T follicular helper cell (primary cell): ENCODE results near the gene LYRM1.
"Not testable (repeated sequence)": the region's sequence is repeated elsewhere in the genome, so short reads cannot be mapped to it uniquely, and the experiment has no call there.

Experiments
- DNase-seq: peaks from one replicate; pipeline ENCODE4 v3.0.0-alpha.2; 2020; ENCODE audit warnings: low read depth

LYRM1 gene

DNA sequence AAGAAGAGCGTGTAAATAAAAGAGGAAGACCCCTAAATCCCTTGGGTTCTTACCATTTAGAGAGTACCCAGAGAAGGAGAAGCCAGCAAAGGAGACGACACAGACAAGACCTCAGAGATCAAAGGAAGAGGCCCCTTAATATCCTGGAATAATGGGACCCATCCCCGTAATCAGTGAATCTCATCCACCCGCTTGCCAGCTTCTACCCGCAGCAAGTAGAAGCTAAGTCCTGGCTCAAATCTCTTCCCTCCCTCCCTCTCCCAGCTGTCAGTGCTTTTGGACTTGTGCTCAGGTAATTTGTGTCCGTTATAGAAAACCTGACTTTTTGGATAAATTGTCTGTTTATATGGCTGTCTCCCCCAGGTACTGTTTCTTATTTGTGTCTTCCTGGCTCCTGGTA lies 1.9 kb downstream of the LYRM1 start:
- no peak for DNase-seq

DNA sequence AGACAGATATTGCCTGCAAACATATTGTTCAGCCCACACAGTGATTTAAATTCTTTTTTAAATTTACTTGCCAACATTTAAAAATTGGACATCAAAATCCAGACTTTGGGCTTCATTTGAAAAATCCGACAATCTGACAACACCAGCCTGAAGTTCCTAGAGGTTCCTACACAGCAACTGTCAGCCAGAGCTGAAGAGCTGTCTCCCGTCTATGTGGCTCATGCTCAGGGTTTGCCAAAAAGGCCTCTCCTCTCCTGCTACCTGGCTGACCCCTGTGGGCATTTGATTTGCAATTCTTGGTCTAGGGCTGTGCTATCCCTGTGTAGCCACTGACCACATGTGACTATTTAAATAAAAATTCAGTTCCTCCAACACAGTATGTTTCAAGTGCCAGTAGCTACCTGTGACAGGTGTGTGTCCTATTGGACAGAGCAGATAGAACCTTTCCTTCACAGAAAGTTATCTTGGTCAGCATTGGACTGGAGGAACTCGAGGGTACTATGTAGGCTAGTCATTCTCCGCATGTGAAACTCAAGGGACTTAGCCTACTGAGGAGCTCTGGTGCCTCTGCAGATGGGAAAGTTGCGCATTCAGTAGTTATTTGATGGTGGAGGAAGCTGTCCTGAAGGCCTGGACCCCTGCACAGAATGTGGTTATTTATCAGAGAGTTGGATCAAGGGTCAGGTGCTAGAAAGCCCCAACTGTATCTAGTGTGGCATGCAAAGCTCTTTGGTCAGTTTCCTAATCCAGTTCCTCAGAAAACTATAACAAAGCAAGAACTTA lies 2.7 kb downstream of the LYRM1 start:
- DNase-seq, result no peak

DNA sequence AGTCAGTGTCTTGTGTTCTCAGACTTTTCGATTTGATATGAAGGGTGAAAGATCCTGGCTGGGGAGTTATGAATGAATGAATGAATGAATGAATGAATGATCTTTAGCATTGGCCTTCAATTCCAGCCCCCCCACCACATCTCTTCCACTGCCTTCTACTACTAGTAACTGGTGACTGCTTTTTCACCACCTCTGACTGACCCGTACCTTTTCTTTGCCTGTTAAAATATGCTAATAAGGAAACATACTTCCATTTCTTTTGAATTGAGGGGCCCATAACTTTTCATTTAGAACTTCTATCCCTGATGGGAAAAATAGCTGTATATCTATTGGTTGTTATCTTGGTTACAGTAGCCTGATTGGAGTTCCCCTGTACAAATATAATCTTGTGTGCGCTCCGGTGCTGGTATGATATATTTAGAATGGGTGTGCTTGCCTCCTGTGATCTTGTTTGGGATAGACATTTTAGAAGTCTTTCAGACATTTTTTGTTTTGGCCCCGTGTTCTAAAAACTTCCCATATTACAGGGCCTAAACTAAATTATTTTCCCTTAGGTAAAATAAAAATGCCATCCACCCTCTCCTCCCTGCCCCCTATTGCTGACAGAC lies 3.4 kb downstream of the LYRM1 start:
- DNase-seq, result no peak

DNA sequence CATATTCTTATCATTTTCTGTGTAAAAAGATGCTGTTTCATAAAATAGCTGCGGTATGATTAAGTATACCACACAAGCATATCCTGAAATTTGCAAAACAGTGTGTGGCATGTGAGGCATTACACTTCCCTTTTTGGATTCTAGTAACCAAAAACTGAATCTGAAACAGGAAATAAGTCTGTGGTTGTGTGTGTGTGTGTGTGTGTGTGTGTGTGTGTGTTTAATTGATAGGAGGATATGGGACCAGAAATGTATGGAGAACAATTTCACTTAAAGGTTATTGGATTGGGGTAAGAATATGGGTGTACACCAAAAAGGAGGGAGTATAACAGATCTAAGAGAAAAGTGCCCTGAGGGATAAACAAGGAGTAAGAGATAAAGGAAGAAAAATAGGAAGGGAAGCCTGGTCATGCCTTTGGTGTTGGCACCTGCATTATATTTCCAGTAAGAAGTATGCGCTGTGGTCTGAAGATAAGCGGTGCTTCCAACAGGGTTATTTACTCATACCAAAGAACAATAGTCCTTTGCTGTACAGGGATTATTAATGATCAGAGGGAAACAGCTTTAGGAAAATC lies 4.0 kb downstream of the LYRM1 start:
- no peak for DNase-seq

DNA sequence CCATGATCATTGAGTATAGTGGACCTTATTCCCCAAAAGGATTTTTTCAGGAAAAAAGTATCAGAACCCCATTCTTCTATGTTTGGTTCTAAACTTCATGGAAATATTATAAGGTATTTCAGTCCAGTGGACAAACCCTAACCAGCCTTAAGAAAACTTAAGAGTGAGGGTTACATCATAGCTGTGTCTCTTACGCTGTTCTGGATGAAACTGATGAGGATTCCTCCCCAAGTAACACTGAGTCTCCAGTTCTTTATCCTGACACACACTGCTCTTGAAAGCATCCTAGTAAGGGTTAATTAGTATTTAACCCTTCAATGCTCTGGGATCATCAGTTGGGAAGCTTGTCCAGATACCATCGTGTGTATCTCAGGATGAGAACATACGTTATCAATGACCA lies 5.0 kb downstream of the LYRM1 start:
- DNase-seq, result no peak

DNA sequence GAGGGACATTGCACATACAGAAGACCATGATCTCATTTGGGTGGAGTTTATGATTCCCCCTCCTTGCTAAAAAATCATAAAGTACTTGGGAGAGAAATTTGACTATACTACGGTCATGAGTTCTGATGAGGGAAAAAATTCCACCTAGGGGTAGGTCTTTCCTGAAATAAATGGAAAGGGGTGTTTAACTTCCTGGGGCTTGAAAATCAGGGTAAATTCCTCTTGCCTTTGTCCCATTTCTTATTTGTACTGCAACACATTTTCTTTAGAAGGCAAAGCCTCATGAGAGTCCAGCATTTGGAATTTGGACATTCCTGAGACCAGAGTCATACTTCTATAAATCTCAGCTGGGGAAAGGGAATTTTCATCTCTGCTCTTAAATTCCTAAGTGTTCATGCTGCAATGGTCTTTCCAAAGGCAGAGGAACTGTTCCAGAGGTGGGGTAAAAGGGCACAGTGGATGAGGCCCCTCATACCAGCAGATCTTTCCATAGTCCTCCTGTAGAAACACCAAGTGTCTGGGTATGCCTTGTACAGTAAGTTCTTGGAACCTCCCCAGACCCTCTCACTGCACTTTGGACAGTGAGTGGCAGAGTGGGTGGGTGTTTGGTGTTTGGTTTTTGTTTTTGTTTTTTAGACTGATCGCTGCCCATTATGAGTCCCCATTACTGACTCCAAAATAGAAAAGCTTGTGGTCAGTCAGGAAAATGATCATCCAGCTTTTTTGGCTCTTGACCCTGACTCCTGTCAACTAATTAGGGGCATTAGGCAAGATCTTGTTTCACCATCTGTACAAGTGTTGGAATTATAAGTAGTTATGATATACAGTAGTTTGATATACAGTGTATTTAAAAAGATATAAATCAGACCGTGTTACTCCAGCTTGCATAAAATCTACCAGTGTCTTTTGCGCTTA lies 6.0 kb downstream of the LYRM1 start:
- no peak for DNase-seq

DNA sequence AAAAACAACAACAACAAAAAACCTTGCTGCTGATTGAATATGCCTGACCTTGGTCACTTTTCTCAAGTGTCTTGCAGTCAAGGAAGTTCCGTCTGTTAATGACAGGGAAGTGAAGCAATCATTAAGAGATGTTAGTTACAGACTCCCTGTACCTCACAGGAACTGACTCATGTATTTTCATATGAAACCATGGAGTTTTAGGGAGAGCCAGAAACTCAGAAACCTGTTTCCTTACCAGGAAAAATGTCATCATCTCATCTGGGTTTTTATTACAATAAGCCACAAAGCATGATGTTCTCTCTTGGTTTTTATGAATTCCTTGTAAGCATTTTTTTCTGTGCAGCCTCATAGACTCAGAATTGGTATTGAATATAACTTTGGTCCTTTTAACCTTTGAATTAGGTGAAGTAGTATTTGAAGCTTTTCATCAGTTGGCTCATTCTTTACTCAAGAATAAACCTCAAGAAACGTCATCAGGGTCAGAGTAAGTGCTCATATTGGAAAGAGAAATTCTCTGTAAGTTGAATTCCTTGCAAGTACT lies 10.3 kb downstream of the LYRM1 start:
- DNase-seq, result no peak

DNA sequence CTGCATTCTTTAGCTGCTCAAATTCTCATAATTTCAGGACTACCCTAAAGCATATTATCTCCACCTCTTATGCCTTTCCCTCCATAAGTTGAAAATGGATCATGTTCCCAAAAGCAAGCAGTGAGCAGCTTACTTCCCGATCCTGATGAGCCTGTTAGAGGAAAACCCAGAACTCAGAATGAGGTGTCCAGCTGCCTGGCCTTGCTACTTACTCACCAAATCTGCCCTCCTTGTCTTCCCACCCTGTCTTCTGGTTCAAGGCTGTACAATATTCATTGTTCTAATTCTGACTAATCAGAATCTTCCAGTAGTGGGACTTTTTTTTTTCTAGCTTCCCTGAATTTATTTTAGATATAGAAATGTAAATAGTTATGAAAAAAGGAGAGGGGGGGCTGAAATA lies 10.8 kb downstream of the LYRM1 start:
- no peak for DNase-seq

DNA sequence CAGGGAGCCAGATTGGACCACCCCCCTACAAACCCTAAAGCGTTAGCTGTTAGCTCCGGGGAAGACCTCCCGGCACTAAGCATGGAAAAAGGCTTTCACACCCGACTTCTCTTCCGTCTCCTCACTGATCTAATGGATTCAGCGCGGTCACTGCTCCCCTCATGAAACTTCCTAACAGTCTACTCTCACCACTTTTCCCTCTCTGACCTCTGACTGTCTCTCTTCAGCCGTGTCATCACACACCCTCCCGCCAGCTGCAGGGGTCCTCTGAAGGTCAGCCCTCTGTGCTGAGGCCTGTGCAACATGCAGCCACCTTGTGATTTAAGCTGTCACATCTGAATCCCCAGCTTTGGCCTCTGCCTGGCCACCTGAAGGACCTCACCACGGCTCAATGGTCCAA lies 15.7 kb downstream of the LYRM1 start:
- DNase-seq, result no peak

DNA sequence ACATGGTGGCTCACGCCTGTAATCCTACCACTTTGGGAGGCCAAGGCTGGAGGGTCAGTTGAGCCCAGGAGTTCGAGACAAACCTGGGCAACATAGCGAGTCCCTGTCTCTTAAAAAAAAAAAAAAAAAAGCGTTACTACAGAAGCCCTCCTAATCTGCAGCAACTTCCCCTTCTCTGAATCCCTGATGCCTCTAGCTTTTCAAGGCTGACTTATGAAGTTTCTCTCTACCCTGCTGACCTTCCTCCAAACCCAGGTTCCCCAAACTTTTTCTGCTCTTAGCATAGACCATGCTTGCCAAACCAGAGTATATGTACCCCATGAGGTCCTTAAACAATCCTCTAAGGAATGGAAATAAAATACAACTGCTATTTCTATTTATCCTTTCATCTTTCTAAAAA lies 16.4 kb downstream of the LYRM1 start:
- DNase-seq, result no peak

DNA sequence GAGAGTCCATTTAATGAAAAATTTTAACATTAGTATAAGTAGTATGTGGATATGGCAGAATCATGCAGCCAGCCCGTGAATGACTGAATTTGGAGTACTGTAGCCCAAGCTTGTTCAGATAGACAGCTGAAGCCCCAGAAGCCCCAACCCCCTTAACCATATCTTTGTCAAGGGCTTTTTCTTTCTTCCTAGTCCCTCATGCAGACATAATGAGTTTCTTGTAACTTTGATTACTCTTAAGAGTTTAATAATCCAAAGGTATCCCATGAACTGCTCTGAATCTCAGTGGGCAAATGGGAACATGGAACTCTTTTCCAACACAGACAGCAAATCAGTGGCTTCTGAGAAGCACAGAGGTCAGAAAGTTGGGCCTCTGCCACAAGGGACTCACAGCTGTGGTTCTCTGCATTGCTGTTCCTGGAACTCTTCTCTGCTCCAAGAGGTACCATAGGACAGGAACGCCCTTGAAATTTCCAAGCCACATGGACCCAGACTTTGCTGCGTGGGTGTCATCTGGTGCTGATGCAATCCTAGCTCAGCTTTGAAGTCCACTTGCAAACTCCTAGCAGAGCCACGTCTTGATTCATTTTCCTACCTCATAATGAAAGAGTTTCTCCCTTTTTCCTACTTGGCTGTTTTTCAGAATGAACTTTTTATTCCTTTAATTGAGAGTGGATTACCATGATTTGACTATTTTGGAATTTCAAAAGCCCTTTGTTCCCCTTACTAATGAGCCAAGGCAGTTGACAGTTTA lies 18.1 kb downstream of the LYRM1 start:
- DNase-seq, result no peak

DNA sequence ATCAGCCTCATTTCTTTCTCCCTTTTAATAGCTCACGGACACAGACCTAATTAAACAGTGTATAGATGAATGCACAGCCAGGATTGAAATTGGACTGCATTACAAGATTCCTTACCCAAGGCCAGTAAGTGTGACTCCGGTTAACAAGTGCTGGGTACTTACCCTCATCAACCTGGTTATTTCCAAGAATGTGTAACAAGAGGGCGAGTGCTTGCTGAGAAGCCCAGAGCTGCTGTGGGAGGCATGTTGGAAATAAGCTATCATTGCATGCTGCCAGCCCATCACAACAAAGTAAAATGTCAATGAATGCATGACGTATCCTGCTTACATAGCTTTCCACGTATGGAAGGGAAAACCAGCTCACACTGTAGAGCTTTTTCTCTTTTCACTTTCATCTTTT lies 19.5 kb downstream of the LYRM1 start:
- DNase-seq, result no peak

DNA sequence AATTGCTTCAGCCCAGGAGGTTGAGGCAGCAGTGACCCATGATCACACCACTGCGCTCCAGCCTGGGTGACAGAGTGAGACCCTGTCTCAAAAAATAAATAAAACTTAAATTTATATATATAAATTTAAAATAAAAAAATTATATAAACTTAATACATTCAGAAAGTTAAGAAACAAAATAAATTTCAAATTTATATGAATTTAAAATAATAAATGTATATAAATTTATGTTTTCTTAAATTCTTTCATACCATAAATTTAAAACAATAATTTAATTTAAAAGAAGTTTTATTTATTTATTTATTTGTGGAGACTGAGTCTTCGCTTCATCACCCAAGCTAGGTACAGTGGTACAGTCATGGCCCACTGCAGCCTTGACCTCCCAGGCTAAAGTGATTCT lies 20.2 kb downstream of the LYRM1 start:
- DNase-seq, result no peak

DNA sequence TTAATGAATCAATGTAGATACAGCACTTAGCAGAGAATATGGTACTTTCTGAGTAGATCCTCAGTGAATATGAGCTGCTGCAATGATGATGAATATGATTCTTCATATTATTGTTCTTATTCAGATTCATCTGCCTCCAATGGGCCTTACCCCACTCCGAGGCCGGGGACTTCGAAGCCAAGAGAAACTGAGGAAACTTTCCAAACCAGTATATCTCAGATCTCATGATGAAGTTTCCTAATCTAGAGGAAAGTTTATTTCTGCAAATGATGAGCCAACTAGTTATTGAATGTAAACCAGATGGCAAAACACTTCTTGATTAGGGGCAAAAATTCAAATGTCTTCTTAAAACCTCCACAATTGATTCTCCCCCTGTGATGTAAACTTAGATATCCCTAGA lies 23.3 kb downstream of the LYRM1 start:
- no peak for DNase-seq

DNA sequence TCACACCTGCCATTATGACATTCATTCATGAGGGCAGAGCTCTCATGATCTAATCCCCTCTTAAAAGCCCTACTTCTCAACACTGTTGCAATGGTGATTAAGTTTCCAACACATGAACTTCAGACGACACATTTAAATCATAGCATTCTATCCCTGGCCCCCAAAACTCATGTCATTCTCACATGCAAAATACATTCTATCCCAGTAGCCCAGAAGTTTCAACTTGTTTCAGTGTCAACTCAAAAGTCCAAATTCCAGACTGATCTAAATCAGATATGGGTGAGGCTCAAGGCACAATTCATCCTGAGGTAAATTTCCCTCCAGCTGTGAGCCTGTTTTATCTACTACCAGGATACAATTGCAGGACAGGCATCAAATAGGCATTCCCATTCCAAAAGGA lies 25.2 kb downstream of the LYRM1 start:
- DNase-seq, result no peak

DNA sequence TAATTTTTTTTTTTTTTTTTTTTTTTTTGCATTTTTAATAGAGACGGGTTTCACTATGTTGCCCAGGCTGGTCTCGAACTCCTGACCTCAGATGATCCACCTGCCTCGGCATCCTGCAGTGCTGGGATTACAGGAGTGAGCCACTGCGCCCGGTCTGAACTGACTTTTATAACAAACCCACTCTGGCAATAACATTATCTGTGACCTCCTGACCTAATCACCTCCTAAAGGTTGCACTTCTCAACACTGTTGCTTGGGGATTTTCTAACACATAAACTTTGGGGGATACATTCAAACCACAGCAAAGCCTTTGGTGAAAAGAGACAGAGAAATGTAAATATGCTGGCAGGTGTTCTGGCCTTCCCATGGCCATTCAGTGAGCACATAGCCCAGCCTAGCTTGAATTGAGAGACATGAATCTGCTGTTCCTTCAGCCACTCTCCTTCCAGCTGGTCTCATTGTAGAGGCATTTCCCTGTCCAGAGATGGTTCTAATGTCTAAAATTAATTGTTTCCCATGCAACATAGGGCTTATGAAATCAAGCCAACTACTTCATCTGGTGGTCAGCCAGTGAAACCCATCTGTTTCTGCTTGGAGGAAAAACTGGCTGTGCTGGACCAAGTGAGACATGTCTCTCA lies 28.3 kb downstream of the LYRM1 start:
- no peak for DNase-seq

DNA sequence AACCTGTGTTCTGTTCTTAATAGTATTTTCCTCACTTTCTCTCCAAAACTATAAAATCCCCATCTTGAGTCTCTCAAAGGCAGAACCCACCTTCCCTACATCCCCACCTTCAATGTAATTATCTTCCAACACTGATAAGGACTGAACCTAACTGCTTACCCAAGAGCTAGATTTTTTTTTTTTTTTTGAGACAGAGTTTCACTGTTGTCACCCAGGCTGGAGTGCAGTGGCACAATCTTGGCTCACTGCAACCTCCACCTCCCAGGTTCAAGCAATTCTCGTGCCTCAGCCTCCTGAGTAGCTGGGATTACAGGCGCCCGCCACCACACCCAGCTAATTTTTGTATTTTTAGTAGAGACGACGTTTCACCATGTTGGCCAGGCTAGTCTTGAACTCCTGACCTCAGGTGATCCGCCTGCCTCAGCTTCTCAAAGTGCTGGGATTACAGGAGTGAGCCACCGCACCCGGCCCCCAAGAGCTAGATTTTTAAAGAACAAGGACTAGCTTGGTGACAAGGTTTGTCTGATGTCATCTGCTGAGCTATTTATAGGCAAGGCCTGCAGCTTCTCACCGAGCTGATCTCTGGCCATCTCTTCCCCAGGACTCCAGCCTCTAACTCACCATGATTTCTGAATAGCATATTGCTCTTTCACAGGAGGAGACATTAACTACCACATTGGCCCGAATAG lies 29.2 kb downstream of the LYRM1 start:
- not testable (repeated sequence) for DNase-seq

DNA sequence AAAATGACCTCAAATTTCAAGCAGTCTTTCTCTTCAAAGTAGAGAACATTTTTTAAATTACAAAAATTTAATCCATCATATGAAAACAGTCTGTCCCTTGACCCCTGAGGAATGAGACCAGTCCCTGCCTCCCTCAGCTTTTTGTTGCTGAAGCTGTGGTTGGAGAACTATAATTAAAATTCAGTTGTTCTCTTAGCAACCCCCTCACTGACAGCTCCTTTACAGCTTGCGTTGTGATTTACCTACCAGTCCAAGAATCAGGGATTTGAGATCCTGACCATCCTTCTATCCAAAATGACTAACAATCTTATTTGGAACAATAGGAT lies 29.8 kb downstream of the LYRM1 start:
- DNase-seq, result no peak

DNA sequence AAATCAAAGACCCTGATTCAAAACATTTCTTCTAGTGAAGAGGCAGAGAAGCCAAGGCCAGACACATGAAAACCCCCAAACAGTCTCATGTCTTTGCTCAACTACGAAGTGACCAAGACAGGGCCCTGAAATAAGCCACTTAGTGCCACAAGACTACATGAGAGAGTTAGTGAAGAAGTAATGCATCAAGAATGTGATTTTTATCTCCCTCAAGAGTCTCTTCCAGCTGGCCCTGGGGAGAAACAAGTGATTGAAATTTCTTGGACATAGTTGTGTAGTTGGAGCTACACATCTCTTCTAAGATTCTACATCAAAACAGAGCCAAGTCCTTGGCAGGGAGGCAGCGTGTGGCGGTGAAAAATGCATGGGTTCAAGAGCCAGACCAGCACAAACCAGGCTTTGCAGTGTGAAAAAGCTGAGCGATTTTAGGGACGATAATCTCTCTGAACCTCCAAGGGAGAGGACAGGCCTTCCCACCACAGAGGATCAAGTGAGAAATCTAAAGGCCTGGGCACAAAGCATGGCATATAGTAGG lies 30.6 kb downstream of the LYRM1 start:
- no peak for DNase-seq

DNA sequence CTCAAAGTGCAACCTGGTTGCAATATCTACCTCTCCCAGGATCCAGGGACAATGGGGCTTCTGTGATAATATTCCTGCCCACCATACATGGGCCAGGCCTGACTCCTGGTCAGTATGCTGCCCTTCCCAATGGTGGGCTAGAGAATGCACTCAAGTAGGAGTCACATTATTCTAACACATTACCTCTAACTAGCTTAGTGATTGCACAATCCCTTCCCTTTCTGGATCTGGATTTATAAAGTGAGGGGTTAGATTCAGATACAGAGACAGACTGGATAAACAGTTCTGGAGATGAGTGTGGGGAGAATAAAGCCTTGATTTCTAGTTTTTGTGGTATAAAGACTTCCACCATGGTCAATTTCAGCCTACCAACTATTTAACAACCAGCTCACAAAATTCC lies 33.0 kb downstream of the LYRM1 start:
- DNase-seq, result no peak
